Esophagus squamous epithelium (tissue), 5 donors: ENCODE measurements around the gene TSPO. TPM values are rescaled to one million over a fixed set of nuclear protein-coding genes. Genes with fewer than 3 reads are reported as not detected.
A peak's percentile ranks its signal among the peaks of the same experiment; 100 is the strongest.

Experiments used
- DNase-seq: peaks from one replicate; lab custom pipeline; 2025; lab: John Stamatoyannopoulos, UW
- H3K27ac ChIP-seq, 4 donors: fragments of 200-600 bp; sonication (generic); one replicate each; pipeline ENCODE4 v1.5.1; 2016 to 2019; ENCODE audit warnings: mild to moderate bottlenecking in 1 of 4
- H3K27me3 ChIP-seq, 4 donors: fragments of 200-600 bp; sonication (generic); 1 replicate in 3 of 4; 2 replicates in 1 of 4; pipeline versions ENCODE4 v1.5.1 to v1.6.0; 2017 to 2021; ENCODE audit warnings: antibody characterized with exemption in 1 of 4
- H3K36me3 ChIP-seq, 3 donors: fragments of 200-600 bp; sonication (generic); one replicate each; pipeline ENCODE4 v1.5.1; 2016 to 2019
- H3K4me1 ChIP-seq, 3 donors: fragments of 200-600 bp; sonication (generic); one replicate each; pipeline ENCODE4 v1.5.1; 2017 to 2019
- H3K4me3 ChIP-seq, 4 donors: fragments of 200-600 bp; sonication (generic); 1 replicate in 3 of 4; 2 replicates in 1 of 4; pipeline ENCODE4 v1.5.1; 2016 to 2019; ENCODE audit warnings: mild to moderate bottlenecking in 2 of 4, moderate library complexity in 1 of 4
- H3K9me3 ChIP-seq, 3 donors: fragments of 200-600 bp; sonication (generic); one replicate each; pipeline ENCODE4 v1.5.1; 2016 to 2019
- POLR2A ChIP-seq, 4 donors: fragments of 450-650 bp; IDR thresholded peaks; one replicate each; pipeline ENCODE4 v1.6.1; 2017; ENCODE audit warnings: antibody characterized with exemption in 4 of 4, mild to moderate bottlenecking in 4 of 4, moderate library complexity in 3 of 4
- WGBS, 2 donors: methylation state at CpG; one replicate each; pipeline ENCODE4 v1.1.5; 2018; 5-methylcytosine and 5-hydroxymethylcytosine counted together
- intact Hi-C: fragments of 100-400 bp; cut with DNase I; formaldehyde crosslinking; loops from one replicate; pipeline ENCODE4 v1.15.0; 2022
- total RNA-seq, 4 donors: library from RNA; depleted of rRNA; stranded (reverse); fragments of >200 nt; gene quantifications; one replicate each; pipeline ENCODE4 v1.1.0, GENCODE V29; 2016
- TF ChIP-seq, protein P1 (sequence below), 6 experiments: fragments of 450-650 bp in 4 of 6; fragments of 200-600 bp in 2 of 6; sonication (generic) in 2 of 6; IDR thresholded peaks; one replicate each; pipeline ENCODE4 v1.5.1; 2016 to 2019; ENCODE audit warnings: antibody characterized with exemption in 6 of 6, mild to moderate bottlenecking in 4 of 6, moderate library complexity in 4 of 6
- donor health status: DM: yes; HTN: yes; CAD: no.

Gene TSPO
- total RNA-seq, 4 donors from 2014 or later, result 737 to 1,827 (median 875) TPM

DNA sequence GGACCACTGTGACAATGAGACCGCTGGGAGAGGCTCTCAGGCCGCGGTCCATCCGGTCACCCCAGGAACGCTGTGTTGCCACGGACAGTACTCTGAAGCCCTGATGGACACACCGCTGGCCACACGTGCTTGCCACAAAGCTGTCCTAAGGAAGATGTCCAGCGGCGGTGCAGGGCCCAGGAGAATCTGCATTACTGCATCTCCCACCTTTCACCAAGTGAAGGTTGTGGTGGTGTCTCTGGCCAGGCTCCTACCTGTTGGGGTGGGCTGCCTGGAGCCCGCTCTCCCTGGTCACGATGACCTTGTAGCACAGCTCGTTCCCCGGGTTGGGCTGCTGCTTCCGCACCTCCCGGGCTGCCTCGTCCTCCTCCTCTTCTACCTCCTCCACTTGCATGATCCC, 31.4 kb downstream of the TSPO start:
- no peak for DNase-seq
- TF ChIP-seq, protein P1, sequence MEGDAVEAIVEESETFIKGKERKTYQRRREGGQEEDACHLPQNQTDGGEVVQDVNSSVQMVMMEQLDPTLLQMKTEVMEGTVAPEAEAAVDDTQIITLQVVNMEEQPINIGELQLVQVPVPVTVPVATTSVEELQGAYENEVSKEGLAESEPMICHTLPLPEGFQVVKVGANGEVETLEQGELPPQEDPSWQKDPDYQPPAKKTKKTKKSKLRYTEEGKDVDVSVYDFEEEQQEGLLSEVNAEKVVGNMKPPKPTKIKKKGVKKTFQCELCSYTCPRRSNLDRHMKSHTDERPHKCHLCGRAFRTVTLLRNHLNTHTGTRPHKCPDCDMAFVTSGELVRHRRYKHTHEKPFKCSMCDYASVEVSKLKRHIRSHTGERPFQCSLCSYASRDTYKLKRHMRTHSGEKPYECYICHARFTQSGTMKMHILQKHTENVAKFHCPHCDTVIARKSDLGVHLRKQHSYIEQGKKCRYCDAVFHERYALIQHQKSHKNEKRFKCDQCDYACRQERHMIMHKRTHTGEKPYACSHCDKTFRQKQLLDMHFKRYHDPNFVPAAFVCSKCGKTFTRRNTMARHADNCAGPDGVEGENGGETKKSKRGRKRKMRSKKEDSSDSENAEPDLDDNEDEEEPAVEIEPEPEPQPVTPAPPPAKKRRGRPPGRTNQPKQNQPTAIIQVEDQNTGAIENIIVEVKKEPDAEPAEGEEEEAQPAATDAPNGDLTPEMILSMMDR (IDR thresholded peaks at IDR 0.05), result no peak
- TF ChIP-seq POLR2A (IDR thresholded peaks at IDR 0.05), result no peak
- peak overlapping the region in 3 of 4 donors; percentile 89 to 96 (median 93) for H3K27ac ChIP-seq
- no peaks in the 10 kb centered on the region for H3K27me3 ChIP-seq
- H3K4me3 ChIP-seq, result no peak overlapping the region
- no peaks in the 10 kb centered on the region for H3K9me3 ChIP-seq
- intact Hi-C loops, result no loop called here
- WGBS, 2 donors, result 78 to 96% methylated on average over 7 to 9 of the region's 17 CpGs
- H3K36me3 ChIP-seq, result peaks cover 16 to 56% (median 32%) of the 10 kb centered on the region in 3 donors
- peaks cover 30 to 46% (median 34%) of the 10 kb centered on the region in 3 donors for H3K4me1 ChIP-seq

DNA sequence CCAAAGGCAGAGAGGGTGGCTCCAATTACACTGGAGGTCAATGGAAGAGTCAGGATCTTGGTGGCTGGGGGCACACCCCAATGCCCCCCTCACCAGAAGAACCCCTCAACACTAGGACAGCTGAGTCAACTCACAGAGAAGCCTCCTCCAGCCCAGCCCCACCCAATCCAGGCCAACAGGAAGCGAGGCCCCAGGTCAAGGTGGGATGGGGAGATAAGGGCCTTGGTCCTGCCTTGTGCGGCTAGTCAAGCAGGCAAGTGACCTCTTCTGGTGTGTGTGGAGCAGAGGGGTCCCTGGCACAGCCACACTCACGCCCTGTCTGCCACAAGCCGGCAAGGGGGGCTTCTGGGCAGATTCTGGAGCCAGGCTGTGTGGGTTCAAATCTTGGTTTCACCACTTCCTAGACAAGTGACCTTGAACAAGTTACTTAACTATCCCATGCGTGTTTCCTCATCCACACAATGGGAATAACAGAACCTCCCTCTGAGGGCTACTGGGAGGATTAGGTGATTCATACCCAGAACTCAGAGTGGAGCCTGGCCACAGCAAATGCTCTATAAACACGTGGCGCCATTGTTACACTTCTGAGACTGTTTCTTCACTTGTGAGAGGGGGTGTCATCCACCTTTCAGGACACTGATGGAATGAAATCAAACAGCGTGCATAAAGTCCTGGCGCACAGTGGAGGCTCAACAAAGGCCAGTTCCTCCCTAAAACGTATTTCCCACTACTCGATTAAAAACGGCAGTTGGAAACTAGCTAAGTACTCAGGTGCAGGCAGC, 32.3 kb downstream of the TSPO start:
- Histone ChIP-seq H3K4me3 (no peak overlapping the region), H3K27ac (peak overlapping the region; percentile 73 to 96 (median 91)), H3K4me1 (peaks cover 31 to 53% (median 34%) of the 10 kb centered on the region in 3 donors), H3K9me3 (no peaks in the 10 kb centered on the region), H3K36me3 (peaks cover 16 to 46% (median 32%) of the 10 kb centered on the region in 3 donors), H3K27me3 (no peaks in the 10 kb centered on the region)
- intact Hi-C loops, result no loop called here
- WGBS, 2 donors, result 30 to 61% methylated on average over 6 to 8 of the region's 12 CpGs
- no peak for DNase-seq
- TF ChIP-seq, protein P1 (IDR thresholded peaks at IDR 0.05), result no peak
- TF ChIP-seq POLR2A (IDR thresholded peaks at IDR 0.05), result no peak

DNA sequence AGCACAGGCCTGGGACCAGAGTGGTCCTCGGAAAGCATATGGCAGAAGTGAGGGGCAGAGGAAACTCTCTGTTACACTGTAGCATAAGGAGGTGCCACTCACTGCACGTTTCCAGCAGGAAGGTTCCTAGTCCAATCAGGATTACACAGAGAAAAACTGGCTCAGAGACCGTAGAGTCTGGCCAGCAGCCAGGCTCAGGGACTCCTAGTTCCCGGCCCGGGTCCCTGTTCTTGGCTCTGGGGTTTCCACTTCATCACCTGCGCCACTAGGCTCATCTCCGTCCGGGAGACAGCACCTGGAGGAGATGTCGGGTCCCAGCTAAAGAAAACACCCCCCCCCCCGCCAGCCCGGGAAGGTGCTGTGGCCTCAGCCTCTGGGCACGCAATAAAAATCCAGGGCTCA, 34.5 kb downstream of the TSPO start:
- no peak for TF ChIP-seq POLR2A (IDR thresholded peaks at IDR 0.05)
- TF ChIP-seq, protein P1 (IDR thresholded peaks at IDR 0.05), result no peak
- H3K27ac ChIP-seq, result peak overlapping the region; percentile 89 to 96 (median 93)

GRCh38 chr22:43186272-43187170, 35.2 kb downstream of the TSPO start, which contains the start of gene TTLL12:
Gene TTLL12 (minus strand): TSS chr22:43187134. CDS start chr22:43187069, 65 bp downstream.
- intact Hi-C loops, result no loop called here

More for the DNA sequence above, 34.5 kb downstream of the TSPO start:
- H3K4me1 ChIP-seq, result peaks cover 31 to 53% (median 34%) of the 10 kb centered on the region in 3 donors
- WGBS, 2 donors, result 21% methylated on average over 3 of the region's 12 CpGs; no CpG with 5 or more reads in 1 of the 2 donors
- H3K9me3 ChIP-seq, result no peaks in the 10 kb centered on the region
- intact Hi-C loops, result no loop called here
- no peak for DNase-seq
- H3K27me3 ChIP-seq, result no peaks in the 10 kb centered on the region
- H3K36me3 ChIP-seq, result peaks cover 0 to 24% (median 14%) of the 10 kb centered on the region in 3 donors
- H3K4me3 ChIP-seq, result peak overlapping the region; percentile 77 to 95 (median 86)

More at GRCh38 chr22:43186272-43187170, 35.2 kb downstream of the TSPO start, which contains the start of gene TTLL12:
- peak within 1 kb of the TSS; percentile 77 to 95 (median 86) for H3K4me3 ChIP-seq
- H3K9me3 ChIP-seq, result no peaks in the 10 kb centered on the region
- DNase-seq, result no peak
- no peaks in the 10 kb centered on the region for H3K27me3 ChIP-seq
- H3K36me3 ChIP-seq, result peaks cover 0 to 18% (median 7%) of the 10 kb centered on the region in 3 donors
- peaks cover 31 to 58% (median 34%) of the 10 kb centered on the region in 3 donors for H3K4me1 ChIP-seq
- WGBS, 2 donors, result 3% methylated on average over 10 to 12 of the region's 87 CpGs
- H3K27ac ChIP-seq, result peak within 1 kb of the TSS; percentile 92 to 96 (median 93)
- TF ChIP-seq, protein P1 (IDR thresholded peaks at IDR 0.05), result no peak
- TF ChIP-seq POLR2A (IDR thresholded peaks at IDR 0.05), result peak in 2 of 4 donors; percentile 68
